NCI-H526 treated with DMSO at 0.1 percent for 48 hours (cell line): ENCODE data around the gene SORCS1.

Source experiments
- DNase-seq: peaks from one replicate; lab custom pipeline; 2025; lab: John Stamatoyannopoulos, UW

Gene SORCS1

GRCh38 chr10:106816318-106817085 lies 348.0 kb downstream of the SORCS1 start:
- no peak for DNase-seq

- no peak for DNase-seq
These were observed 349.0 kb downstream of the SORCS1 start for GRCh38 chr10:106815427-106816043.

- DNase-seq, result no peak
These were observed 359.4 kb downstream of the SORCS1 start for GRCh38 chr10:106804992-106805582.

GRCh38 chr10:106802949-106803348 lies 361.6 kb downstream of the SORCS1 start:
- no peak for DNase-seq

- DNase-seq, result no peak
These were observed 364.7 kb downstream of the SORCS1 start for GRCh38 chr10:106799776-106800175.

GRCh38 chr10:106795619-106796018 lies 368.9 kb downstream of the SORCS1 start:
- DNase-seq, result no peak

- DNase-seq, result no peak
These were observed 370.9 kb downstream of the SORCS1 start for GRCh38 chr10:106793617-106794016.

- no peak for DNase-seq
These were observed 374.9 kb downstream of the SORCS1 start for GRCh38 chr10:106789623-106790022.

GRCh38 chr10:106788982-106789381 lies 375.5 kb downstream of the SORCS1 start:
- no peak for DNase-seq

- DNase-seq, result no peak
These were observed 379.0 kb downstream of the SORCS1 start for GRCh38 chr10:106785528-106785927.

- DNase-seq, result no peak
These were observed 383.9 kb downstream of the SORCS1 start for GRCh38 chr10:106780632-106781031.

- DNase-seq, result no peak
These were observed 386.7 kb downstream of the SORCS1 start for GRCh38 chr10:106777841-106778240.

GRCh38 chr10:106775127-106775526 lies 389.4 kb downstream of the SORCS1 start:
- DNase-seq, result no peak

GRCh38 chr10:106772957-106773356 lies 391.5 kb downstream of the SORCS1 start:
- DNase-seq, result no peak

- no peak for DNase-seq
These were observed 393.4 kb downstream of the SORCS1 start for GRCh38 chr10:106771154-106771553.

GRCh38 chr10:106768204-106768603 lies 396.3 kb downstream of the SORCS1 start:
- DNase-seq, result no peak

- DNase-seq, result no peak
These were observed 398.6 kb downstream of the SORCS1 start for GRCh38 chr10:106765928-106766327.

GRCh38 chr10:106765241-106765754 lies 399.2 kb downstream of the SORCS1 start:
- DNase-seq, result no peak

GRCh38 chr10:106764360-106764759 lies 400.1 kb downstream of the SORCS1 start:
- no peak for DNase-seq

- DNase-seq, result no peak
These were observed 402.6 kb downstream of the SORCS1 start for GRCh38 chr10:106761906-106762305.

- no peak for DNase-seq
These were observed 407.0 kb downstream of the SORCS1 start for GRCh38 chr10:106757521-106757920.

- DNase-seq, result no peak
These were observed 413.4 kb downstream of the SORCS1 start for GRCh38 chr10:106751091-106751490.

GRCh38 chr10:106746868-106747267 lies 417.6 kb downstream of the SORCS1 start:
- no peak for DNase-seq
